ENCODE results near the gene SRRM4. TPM values are rescaled to one million over a fixed set of nuclear protein-coding genes. Genes with fewer than 3 reads are reported as not detected.

Gene SRRM4
- total RNA-seq, 1 experiment from 2014 or later, result 1.4 TPM

DNA sequence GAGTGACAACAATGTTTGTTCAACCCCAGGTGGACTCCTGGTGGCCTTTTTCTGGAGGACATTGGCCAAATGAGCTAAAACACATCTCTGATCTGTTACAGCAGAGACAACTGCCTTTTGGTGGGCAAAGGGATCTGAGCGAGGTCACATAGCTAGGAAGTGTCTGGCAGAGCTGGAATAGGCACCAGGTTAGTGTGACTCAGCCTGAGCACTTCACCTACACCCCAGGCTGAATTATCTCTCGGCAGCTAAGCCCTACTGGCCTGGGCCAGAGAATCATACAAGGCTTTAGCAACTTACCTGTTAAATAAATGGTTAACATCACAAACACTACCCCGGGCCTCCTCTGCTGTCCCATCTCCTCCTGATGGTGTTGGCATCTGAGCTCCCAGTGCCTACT, 147.2 kb downstream of the SRRM4 start:
- Histone ChIP-seq H4K91ac (ENCODE audit: insufficient read length, low read depth, low read length) (no peak overlapping the region), H3K27me3 (ENCODE audit: insufficient read depth, low read length) (no peaks in the 10 kb centered on the region; the same call in 1 of the 2 replicates), H3K56ac (ENCODE audit: insufficient read length, low read depth, low read length) (no peak overlapping the region), H3K9me3 (ENCODE audit: control insufficient read depth, low read depth, low read length) (peaks cover 13% of the 10 kb centered on the region), H3K4me2 (ENCODE audit: insufficient read depth, insufficient read length, low read length) (no peak overlapping the region), H2BK5ac (ENCODE audit: insufficient read length, low read length) (no peak overlapping the region), H3K79me1 (ENCODE audit: insufficient read depth, low read depth, low read length, poor library complexity, severe bottlenecking) (no peaks in the 10 kb centered on the region), H3K23ac (ENCODE audit: insufficient read length, low read depth, low read length) (no peak overlapping the region), H3K4me1 (ENCODE audit: insufficient read depth, low read length) (no peaks in the 10 kb centered on the region), H2AFZ (ENCODE audit: low read length) (no peak overlapping the region), H4K20me1 (ENCODE audit: control insufficient read depth, insufficient read depth, insufficient read length) (no peaks in the 10 kb centered on the region), H2BK20ac (ENCODE audit: low read depth, low read length, poor library complexity, severe bottlenecking) (no peak overlapping the region), H4K8ac (replicated peaks; ENCODE audit: insufficient read length, low read depth, low read length) (no peak overlapping the region), H3K79me2 (ENCODE audit: insufficient read depth, low read length) (no peaks in the 10 kb centered on the region), H4K5ac (ENCODE audit: insufficient read length, low read depth, low read length) (no peak overlapping the region), H2BK12ac (ENCODE audit: insufficient read length, low read depth, low read length) (no peak overlapping the region), H2AK5ac (ENCODE audit: insufficient read length, low read length) (no peak overlapping the region), H3T11ph (ENCODE audit: low read length) (no peak overlapping the region), H2BK120ac (ENCODE audit: low read depth, low read length, poor library complexity, severe bottlenecking) (no peak overlapping the region), H3K18ac (ENCODE audit: insufficient read length, low read depth, low read length) (no peak overlapping the region), H2BK15ac (ENCODE audit: low read depth, low read length) (no peak overlapping the region), H3K23me2 (ENCODE audit: insufficient read length, low read depth, low read length, poor library complexity, severe bottlenecking) (no peaks in the 10 kb centered on the region), H3K9ac (ENCODE audit: extremely low read depth, insufficient read length, low read length) (no peak overlapping the region), H3K4ac (ENCODE audit: low read depth, low read length) (no peak overlapping the region), H3K27ac (ENCODE audit: insufficient read length, low read depth, low read length) (no peak overlapping the region), H3K14ac (ENCODE audit: insufficient read depth, low read length) (no peak overlapping the region)
- TF ChIP-seq, protein P1, sequence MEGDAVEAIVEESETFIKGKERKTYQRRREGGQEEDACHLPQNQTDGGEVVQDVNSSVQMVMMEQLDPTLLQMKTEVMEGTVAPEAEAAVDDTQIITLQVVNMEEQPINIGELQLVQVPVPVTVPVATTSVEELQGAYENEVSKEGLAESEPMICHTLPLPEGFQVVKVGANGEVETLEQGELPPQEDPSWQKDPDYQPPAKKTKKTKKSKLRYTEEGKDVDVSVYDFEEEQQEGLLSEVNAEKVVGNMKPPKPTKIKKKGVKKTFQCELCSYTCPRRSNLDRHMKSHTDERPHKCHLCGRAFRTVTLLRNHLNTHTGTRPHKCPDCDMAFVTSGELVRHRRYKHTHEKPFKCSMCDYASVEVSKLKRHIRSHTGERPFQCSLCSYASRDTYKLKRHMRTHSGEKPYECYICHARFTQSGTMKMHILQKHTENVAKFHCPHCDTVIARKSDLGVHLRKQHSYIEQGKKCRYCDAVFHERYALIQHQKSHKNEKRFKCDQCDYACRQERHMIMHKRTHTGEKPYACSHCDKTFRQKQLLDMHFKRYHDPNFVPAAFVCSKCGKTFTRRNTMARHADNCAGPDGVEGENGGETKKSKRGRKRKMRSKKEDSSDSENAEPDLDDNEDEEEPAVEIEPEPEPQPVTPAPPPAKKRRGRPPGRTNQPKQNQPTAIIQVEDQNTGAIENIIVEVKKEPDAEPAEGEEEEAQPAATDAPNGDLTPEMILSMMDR (conservative IDR thresholded peaks at IDR 0.05), result no peak
- peaks cover 0 to 10% (median 5%) of the 10 kb centered on the region in 3 experiments; a peak in 3 of 7 replicates for H3K36me3 Mint-ChIP-seq (ENCODE audit: insufficient read depth in 1 of 3, low read depth in 3 of 3)
- H3K4me3 Mint-ChIP-seq, result no peak overlapping the region
- peaks cover 3% of the 10 kb centered on the region; the same call in 1 of the 2 replicates for H3K27me3 Mint-ChIP-seq (ENCODE audit: low read depth)
- WGBS (ENCODE audit: extremely low coverage, insufficient read length, low lambda C conversion rate), result no CpG with 5 or more reads among the region's 3 CpGs
- H3K4me1 Mint-ChIP-seq, result peaks cover 0 to under 1% of the 10 kb centered on the region in 2 experiments; a peak in 1 of 4 replicates
- H3K27ac Mint-ChIP-seq, result no peak overlapping the region
- no peaks in the 10 kb centered on the region; a peak in 1 of 5 replicates for H3K9me3 Mint-ChIP-seq
- DNase-seq, result no peak

Measured in H9 (cell line).